Nephron (organoid): ENCODE measurements around the gene FGFR2.
A peak's percentile ranks its signal among the peaks of the same experiment; 100 is the strongest.
"Not testable (repeated sequence)": the region's sequence is repeated elsewhere in the genome, so short reads cannot be mapped to it uniquely, and the experiment has no call there.

Experiments
- H3K27ac Mint-ChIP-seq, 3 experiments: 2 replicates each; pipeline ENCODE4 v1.8.0; 2020; ENCODE audit warnings: mixed read lengths in 3 of 3, mild to moderate bottlenecking in 2 of 3, moderate library complexity in 1 of 3
- H3K27me3 Mint-ChIP-seq: 2 replicates; pipeline ENCODE4 v1.8.0; 2021; ENCODE audit warnings: low read depth, mild to moderate bottlenecking, moderate library complexity, mixed read lengths
- H3K36me3 Mint-ChIP-seq: 2 replicates; pipeline ENCODE4 v1.8.0; 2020; ENCODE audit warnings: low read depth, mixed read lengths
- H3K4me1 Mint-ChIP-seq: 2 replicates; pipeline ENCODE4 v1.8.0; 2020; ENCODE audit warnings: mixed read lengths
- H3K4me3 Mint-ChIP-seq, 3 experiments: 2 replicates each; pipeline ENCODE4 v1.8.0; 2020; ENCODE audit warnings: mild to moderate bottlenecking in 3 of 3, mixed read lengths in 3 of 3, moderate library complexity in 2 of 3
- H3K9me3 Mint-ChIP-seq: 2 replicates; pipeline ENCODE4 v1.8.0; 2020; ENCODE audit warnings: mixed read lengths
- TF ChIP-seq, protein P1 (sequence below), 3 experiments: fragments of 200-600 bp; sonication (generic); IDR thresholded peaks; one replicate each; pipeline ENCODE4 v1.5.0; 2021; ENCODE audit warnings: antibody characterized with exemption in 3 of 3; ENCODE audit not compliant: unreplicated experiment in 3 of 3

Gene FGFR2

GRCh38 chr10:121524157-121524817, 74.0 kb downstream of the FGFR2 start:
- TF ChIP-seq, protein P1, sequence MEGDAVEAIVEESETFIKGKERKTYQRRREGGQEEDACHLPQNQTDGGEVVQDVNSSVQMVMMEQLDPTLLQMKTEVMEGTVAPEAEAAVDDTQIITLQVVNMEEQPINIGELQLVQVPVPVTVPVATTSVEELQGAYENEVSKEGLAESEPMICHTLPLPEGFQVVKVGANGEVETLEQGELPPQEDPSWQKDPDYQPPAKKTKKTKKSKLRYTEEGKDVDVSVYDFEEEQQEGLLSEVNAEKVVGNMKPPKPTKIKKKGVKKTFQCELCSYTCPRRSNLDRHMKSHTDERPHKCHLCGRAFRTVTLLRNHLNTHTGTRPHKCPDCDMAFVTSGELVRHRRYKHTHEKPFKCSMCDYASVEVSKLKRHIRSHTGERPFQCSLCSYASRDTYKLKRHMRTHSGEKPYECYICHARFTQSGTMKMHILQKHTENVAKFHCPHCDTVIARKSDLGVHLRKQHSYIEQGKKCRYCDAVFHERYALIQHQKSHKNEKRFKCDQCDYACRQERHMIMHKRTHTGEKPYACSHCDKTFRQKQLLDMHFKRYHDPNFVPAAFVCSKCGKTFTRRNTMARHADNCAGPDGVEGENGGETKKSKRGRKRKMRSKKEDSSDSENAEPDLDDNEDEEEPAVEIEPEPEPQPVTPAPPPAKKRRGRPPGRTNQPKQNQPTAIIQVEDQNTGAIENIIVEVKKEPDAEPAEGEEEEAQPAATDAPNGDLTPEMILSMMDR (IDR thresholded peaks at IDR 0.05; ENCODE audit: unreplicated experiment in 3 of 3) = no peak
- Mint-ChIP-seq H3K27ac (peak overlapping the region; percentile 90 to 95 (median 93)), H3K4me1 (peaks cover 73% of the 10 kb centered on the region), H3K4me3 (peak overlapping the region; percentile 60 to 67 (median 63)), H3K9me3 (no peaks in the 10 kb centered on the region), H3K36me3 (peaks cover 19% of the 10 kb centered on the region), H3K27me3 (peaks cover 47% of the 10 kb centered on the region)

- peak overlapping the region; percentile 90 to 95 (median 93) for H3K27ac Mint-ChIP-seq
Observed at GRCh38 chr10:121522831-121523230, 75.4 kb downstream of the FGFR2 start.

GRCh38 chr10:121521794-121522556, 76.3 kb downstream of the FGFR2 start:
- peak overlapping the region in 1 of 3 experiments; percentile 69 for H3K27ac Mint-ChIP-seq
- peaks cover 55% of the 10 kb centered on the region for H3K4me1 Mint-ChIP-seq
- H3K36me3 Mint-ChIP-seq = peaks cover 40% of the 10 kb centered on the region
- no peaks in the 10 kb centered on the region for H3K9me3 Mint-ChIP-seq
- TF ChIP-seq, protein P1 (IDR thresholded peaks at IDR 0.05; ENCODE audit: unreplicated experiment in 3 of 3) = no peak
- no peak overlapping the region for H3K4me3 Mint-ChIP-seq
- peaks cover 50% of the 10 kb centered on the region for H3K27me3 Mint-ChIP-seq

More at GRCh38 chr10:121522831-121523230, 75.4 kb downstream of the FGFR2 start:
- H3K4me3 Mint-ChIP-seq = peak overlapping the region in 1 of 3 experiments; percentile 31
- H3K9me3 Mint-ChIP-seq = no peaks in the 10 kb centered on the region
- TF ChIP-seq, protein P1 (IDR thresholded peaks at IDR 0.05; ENCODE audit: unreplicated experiment in 3 of 3) = no peak
- H3K4me1 Mint-ChIP-seq = peaks cover 64% of the 10 kb centered on the region
- H3K36me3 Mint-ChIP-seq = peaks cover 33% of the 10 kb centered on the region
- peaks cover 48% of the 10 kb centered on the region for H3K27me3 Mint-ChIP-seq

DNA sequence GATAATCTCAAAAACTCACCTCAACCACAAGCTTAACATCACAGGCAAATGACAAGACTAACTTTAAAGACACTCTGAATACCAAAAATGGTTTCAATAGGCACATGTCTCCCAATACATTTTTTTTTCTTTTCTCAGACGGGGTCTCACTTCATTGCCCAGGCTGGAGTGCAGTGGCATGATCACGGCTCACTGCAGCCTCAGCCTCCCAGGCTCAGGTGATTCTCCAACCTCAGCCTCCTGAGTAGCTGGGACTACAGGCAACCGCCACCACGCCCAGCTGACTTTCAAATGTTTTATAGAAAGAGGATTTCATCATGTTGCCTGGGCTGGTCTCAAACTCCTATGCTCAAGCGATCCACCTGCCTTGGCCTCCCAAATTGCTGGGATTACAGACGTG, 77.7 kb downstream of the FGFR2 start:
- Mint-ChIP-seq H3K4me1 (peaks cover 41% of the 10 kb centered on the region), H3K27me3 (peaks cover 41% of the 10 kb centered on the region), H3K36me3 (peaks cover 48% of the 10 kb centered on the region), H3K27ac (peak overlapping the region in 2 of 3 experiments; percentile 37 to 42)
- not testable (repeated sequence) for H3K4me3 Mint-ChIP-seq, H3K9me3 Mint-ChIP-seq

- Mint-ChIP-seq H3K36me3 (peaks cover 54% of the 10 kb centered on the region), H3K4me1 (peaks cover 36% of the 10 kb centered on the region), H3K4me3 (no peak overlapping the region), H3K9me3 (no peaks in the 10 kb centered on the region), H3K27me3 (peaks cover 41% of the 10 kb centered on the region), H3K27ac (peak overlapping the region in 2 of 3 experiments; percentile 37 to 42)
- TF ChIP-seq, protein P1 (IDR thresholded peaks at IDR 0.05; ENCODE audit: unreplicated experiment in 3 of 3) = no peak
Observed at GRCh38 chr10:121519901-121520493, 78.2 kb downstream of the FGFR2 start.

DNA sequence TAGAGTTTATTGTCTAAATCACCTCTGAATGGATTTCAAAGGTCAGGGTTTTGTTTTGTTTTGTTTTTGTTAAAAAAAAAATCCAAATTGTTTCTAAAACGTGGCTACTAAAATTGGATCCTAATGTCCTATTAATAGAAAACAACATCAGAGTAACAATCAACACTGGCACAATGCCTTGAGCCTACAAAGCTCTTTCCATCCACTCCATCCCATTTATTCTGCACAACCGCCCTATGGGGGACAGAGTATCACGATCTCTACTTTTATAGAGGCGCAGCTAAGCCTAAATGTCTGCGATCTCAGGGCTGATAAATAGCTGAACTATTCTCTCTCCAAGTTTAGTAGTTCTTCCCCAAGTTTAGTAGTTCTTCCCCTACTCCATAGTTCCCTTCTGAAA, 78.8 kb downstream of the FGFR2 start:
- Mint-ChIP-seq H3K9me3 (no peaks in the 10 kb centered on the region), H3K27ac (no peak overlapping the region), H3K4me1 (peaks cover 30% of the 10 kb centered on the region), H3K27me3 (peaks cover 45% of the 10 kb centered on the region), H3K4me3 (no peak overlapping the region), H3K36me3 (peaks cover 59% of the 10 kb centered on the region)
- TF ChIP-seq, protein P1 (IDR thresholded peaks at IDR 0.05; ENCODE audit: unreplicated experiment in 3 of 3) = no peak
